LHCN-M2 (cell line): ENCODE results near the gene NEMF. TPM values are rescaled to one million over a fixed set of nuclear protein-coding genes. Genes with fewer than 3 reads are reported as not detected.
"Not testable (repeated sequence)": the region's sequence is repeated elsewhere in the genome, so short reads cannot be mapped to it uniquely, and the experiment has no call there.

Experiments
- DNase-seq: peaks from one replicate; pipeline ENCODE4 v3.0.0-alpha.2; 2012; ENCODE audit warnings: low read depth
- polyA plus RNA-seq: library from polyadenylated mRNA; unstranded; fragments of >200 nt; gene quantifications from one replicate; pipeline ENCODE4 v1.2.1, GENCODE V29; 2012; ENCODE audit warnings: missing spikeins
- total RNA-seq: library from RNA; depleted of rRNA; stranded (reverse); fragments of >200 nt; gene quantifications from 2 replicates; pipeline ENCODE4 v1.2.3, GENCODE V29; 2014; rRNA removed

Gene NEMF, protein sequence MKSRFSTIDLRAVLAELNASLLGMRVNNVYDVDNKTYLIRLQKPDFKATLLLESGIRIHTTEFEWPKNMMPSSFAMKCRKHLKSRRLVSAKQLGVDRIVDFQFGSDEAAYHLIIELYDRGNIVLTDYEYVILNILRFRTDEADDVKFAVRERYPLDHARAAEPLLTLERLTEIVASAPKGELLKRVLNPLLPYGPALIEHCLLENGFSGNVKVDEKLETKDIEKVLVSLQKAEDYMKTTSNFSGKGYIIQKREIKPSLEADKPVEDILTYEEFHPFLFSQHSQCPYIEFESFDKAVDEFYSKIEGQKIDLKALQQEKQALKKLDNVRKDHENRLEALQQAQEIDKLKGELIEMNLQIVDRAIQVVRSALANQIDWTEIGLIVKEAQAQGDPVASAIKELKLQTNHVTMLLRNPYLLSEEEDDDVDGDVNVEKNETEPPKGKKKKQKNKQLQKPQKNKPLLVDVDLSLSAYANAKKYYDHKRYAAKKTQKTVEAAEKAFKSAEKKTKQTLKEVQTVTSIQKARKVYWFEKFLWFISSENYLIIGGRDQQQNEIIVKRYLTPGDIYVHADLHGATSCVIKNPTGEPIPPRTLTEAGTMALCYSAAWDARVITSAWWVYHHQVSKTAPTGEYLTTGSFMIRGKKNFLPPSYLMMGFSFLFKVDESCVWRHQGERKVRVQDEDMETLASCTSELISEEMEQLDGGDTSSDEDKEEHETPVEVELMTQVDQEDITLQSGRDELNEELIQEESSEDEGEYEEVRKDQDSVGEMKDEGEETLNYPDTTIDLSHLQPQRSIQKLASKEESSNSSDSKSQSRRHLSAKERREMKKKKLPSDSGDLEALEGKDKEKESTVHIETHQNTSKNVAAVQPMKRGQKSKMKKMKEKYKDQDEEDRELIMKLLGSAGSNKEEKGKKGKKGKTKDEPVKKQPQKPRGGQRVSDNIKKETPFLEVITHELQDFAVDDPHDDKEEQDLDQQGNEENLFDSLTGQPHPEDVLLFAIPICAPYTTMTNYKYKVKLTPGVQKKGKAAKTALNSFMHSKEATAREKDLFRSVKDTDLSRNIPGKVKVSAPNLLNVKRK
- total RNA-seq: 37.3 and 49.0 TPM in 2 replicates
- polyA plus RNA-seq: 14.0 TPM

DNA sequence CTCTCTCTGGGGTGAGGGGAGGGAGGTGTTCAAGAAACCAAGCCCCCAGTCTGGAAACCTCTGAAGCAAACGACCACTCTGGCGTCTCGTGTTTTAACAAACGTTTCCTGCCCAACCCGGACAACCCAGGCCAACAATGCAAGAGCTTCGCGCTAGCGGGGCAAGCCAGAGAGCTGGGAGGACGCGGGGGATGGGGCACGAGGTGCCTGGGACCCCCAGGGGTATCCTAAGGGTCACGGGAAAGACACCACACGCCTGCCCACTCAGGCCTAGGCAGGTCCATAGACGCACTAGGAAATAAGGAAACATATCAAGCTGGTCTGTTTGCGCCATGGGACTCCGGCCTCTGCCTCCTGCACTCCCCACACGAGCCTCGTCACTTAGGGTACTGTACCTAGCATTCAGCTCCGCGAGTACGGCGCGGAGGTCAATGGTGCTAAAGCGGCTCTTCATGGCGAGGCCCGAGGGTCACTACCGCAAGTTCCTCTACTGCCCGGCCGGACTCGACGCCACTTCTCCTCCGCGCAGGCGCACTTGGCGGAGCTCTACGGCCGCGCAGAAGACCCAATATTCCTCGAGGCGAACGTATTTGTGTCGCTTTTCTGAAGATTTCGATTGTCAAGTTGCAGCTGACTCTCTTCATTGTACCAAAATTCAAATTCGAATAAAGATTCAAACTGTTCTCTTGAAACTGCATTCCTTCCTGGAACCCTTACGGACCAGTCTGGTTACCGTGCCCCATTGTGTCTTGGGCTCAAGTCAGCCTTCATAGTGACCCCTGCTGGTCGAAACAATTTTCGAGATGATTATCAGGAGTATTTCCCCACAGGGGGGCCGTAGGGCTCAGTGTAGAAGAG is at the start of gene NEMF:
NEMF (minus strand) TSS at position 488 of the 857 bp plus-strand sequence; CDS start at position 453, 35 bp downstream.
- DNase-seq: peak; percentile 90

DNA sequence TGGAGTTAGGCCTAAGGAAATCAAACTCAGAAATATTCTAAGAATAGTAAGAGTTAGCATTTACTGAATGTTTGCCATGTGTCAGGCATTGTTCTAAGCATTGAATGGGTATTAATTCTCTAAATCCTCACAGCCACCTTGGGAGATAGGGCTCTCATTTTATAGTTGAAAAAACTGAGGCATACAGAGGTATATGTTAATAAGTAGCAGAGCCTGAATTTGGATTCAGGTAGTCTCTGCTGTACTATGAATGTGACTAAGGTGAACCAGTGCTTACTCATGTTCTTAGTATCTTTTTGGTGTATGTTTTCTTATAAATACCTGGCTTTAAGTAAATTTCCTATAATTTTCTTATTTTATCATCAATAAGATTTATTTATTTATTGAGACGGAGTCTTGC is 48.4 kb upstream of the NEMF start:
- DNase-seq: no peak

DNA sequence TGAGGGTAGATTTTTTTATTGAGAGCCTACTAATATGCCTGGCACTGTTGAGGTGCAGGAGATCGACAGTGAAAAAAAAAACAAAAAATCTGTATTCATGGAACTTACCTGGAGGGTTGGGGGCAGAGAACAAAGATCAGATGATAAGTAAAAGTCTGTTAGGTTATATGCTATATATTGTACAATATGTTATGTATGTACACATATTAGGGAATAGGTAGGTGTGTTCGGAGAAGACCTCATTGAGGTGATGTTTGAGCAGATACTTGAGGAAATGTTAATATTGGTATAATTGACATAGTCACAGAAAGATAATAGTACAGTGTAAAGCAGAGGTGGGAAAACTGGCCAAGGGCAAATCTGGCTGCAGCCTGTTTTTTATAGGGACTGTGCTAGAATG is 45.9 kb upstream of the NEMF start:
- no peak for DNase-seq

DNA sequence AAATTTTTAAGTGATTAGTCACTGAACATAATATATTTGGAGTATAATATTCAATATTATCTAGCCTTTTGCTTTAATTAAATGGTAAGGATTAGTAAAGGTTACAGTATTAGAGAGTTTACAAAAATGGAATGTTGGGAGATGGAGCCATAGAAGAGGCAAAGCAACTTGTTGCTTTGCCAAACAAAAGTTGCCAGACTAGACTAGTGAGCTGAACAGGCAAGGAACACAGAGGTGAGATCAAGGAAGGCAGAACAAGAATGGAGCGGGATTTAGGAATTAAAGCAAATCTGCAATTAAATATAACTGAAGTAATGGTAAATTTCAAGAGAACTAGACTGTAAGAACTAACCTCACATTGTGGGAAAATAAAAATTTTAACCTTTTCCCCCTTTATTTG is 45.4 kb upstream of the NEMF start:
- DNase-seq: no peak

DNA sequence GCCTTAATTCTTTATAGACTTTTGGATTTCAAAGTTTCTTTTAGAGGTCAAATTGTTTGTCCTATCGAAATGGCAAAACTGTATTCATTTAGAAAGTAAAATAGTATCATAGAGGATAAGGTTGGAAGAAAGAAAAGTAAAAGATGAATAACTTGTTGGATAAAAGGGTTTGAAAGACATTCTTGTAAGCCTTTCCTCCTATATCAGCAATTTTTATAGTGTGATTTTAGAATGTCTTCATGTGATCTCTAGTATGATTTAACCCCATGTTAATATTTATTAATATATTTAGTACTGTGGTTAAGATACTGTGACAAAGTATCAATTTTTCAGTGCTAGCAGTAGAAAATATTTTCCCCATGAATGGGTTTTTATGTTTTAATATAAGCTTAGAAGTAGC is 44.8 kb upstream of the NEMF start:
- no peak for DNase-seq

DNA sequence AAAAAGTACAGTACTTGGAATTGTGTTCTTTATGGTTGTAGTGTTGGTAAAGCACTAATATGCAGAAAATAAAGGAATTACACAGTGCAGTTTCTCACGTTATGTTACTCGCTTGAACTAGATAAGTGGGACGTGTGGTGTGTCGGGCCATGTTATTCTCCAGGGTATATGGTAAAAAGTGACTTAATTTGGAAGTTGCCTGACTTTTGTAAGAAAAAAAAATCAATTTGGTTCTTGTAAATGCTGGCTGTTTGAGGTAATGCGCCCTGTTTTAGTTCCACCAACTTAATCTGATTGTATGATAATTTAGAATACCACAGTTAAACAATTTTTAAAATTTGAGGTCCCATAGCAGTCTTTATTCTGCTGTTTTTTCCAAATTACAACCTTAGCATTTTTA is 44.4 kb upstream of the NEMF start:
- peak; percentile 17 for DNase-seq

DNA sequence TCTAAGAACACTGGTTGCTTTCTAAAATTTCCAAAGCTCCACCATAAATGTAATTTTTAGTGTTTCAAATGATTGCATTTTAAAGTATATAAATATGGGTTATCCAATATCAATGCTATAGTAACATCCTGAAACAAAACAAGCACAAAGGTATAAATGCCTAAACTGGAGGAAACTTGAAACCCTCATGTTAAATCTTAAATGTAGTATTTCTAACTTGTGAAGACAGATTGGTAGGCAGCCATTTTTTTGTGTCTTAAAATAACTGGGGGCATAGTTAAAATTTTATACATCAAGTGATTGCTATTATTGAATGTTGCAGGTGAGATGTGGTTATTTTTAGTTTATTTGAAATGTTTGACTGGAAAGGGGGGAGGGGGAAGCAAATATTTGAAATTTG is 43.7 kb upstream of the NEMF start:
- DNase-seq: not testable (repeated sequence)

DNA sequence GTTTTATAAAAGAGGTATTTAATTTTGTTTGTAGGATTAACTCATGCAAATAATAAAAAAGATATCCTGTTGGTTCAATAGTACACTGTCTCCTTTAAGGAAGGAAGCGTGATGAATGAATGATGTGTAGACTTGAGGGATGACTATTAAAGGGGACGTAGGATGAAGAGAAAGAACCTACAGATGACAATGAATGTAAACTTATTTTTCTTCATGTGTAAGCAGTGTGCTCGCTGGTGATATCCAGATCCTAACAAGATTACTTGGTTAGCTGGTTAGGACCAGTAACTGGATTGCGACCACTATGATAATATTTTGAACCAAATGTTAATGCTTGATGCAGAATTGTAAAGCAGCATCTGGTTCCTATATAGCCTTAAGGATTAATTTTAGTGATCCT is 42.9 kb upstream of the NEMF start:
- peak; percentile 35 for DNase-seq

DNA sequence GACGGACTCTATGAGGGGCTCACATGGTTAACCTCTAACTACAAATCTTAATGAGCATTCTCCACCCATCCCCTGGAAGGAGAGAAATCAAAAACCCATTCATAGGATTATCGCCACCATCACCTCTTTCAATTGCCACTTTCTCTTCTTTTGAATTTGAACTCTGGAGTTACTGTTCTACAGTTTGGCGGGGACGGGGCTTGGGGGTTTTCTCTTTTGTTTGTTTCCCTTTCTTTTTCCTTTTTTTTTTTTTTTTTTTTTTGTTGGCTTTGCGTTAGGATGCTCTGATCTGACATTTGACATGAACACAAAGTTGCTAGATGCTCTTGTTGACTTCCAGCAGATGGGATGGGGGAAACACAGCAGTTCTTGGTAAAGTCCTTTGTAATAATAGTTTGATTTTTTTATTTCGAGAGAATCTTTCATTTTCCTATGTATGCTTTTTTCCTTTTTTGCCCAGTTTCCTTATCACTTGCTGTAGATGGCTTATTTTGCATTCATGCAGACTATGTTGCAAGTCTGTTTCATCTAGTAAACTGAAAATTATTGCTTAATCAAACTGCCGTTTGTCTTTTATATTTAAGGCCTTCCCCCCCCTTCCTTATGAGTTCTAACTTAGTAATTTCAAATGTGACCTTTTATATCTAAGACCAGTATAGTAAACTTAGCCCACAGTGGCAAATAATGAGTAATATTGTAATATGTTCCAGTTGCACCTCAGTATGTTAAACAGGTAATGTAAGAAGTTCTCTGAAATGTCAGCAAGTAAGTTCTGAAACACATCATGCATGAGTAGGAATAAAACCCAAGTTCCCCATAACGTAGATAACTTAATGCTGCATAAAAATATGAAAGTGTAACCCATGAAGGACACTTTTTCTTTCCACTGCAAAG is 41.9 kb upstream of the NEMF start:
- DNase-seq: not testable (repeated sequence)

DNA sequence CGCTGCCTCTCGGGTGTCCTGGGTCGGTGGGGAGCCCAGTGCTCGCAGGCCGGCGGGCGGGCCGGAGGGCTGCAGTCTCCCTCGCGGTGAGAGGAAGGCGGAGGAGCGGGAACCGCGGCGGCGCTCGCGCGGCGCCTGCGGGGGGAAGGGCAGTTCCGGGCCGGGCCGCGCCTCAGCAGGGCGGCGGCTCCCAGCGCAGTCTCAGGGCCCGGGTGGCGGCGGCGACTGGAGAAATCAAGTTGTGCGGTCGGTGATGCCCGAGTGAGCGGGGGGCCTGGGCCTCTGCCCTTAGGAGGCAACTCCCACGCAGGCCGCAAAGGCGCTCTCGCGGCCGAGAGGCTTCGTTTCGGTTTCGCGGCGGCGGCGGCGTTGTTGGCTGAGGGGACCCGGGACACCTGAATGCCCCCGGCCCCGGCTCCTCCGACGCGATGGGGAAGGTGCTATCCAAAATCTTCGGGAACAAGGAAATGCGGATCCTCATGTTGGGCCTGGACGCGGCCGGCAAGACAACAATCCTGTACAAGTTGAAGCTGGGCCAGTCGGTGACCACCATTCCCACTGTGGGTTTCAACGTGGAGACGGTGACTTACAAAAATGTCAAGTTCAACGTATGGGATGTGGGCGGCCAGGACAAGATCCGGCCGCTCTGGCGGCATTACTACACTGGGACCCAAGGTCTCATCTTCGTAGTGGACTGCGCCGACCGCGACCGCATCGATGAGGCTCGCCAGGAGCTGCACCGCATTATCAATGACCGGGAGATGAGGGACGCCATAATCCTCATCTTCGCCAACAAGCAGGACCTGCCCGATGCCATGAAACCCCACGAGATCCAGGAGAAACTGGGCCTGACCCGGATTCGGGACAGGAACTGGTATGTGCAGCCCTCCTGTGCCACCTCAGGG is 41.0 kb upstream of the NEMF start:
- peak; percentile 45 for DNase-seq

DNA sequence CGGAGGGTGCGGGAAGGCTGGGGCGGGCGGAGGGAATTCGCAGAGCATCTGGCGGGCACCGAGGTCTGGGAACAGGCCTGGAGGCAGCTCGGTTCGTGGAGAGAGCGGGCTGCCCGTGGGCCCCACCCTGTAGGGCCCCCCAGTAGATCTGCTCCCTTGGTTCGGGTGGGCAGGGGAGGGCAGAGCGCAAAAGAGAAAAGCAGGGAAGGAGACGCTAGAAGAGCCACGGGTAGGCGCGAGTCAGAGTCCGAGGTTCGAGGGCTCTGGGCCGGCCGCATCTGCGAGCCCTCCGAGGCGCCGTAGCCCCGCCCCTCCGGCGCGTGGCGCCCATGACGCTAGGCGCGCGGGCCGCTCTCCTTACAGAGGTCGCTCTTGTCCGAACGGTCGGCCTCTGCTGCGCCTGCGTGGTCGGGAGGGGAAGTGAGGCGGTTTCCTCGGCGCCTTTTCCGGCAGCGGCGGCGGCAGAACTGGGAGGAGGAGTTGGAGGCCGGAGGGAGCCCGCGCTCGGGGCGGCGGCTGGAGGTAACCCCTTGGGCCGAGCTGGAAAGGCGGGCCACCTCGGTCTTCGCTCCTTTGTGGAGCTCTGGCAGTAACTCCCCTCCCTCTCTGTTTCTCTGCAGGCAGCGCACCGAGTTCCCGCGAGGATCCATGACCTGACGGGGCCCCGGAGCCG is 40.2 kb upstream of the NEMF start, which contains the start of gene ARF6:
ARF6 (plus strand) TSS at position 447 of the 673 bp plus-strand sequence. CDS start 655 bp downstream, outside the sequence.
- peak; percentile 98 for DNase-seq

DNA sequence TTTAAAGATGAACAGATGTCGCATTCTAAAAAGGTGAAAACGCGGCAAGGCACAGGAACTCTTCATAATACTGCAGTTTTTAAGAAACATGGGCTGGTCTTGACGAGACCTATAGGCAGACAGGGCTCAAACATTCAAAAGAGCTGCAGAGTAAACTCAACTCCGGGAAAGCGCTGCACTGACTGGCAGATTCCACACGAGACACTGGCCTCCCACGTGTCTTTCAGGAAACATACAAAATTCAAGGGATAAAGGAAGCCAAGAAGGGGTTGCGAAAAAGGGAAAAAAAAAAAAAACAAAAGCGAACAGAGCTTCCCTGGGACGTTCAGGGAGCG is 39.7 kb upstream of the NEMF start:
- DNase-seq: peak; percentile 82

DNA sequence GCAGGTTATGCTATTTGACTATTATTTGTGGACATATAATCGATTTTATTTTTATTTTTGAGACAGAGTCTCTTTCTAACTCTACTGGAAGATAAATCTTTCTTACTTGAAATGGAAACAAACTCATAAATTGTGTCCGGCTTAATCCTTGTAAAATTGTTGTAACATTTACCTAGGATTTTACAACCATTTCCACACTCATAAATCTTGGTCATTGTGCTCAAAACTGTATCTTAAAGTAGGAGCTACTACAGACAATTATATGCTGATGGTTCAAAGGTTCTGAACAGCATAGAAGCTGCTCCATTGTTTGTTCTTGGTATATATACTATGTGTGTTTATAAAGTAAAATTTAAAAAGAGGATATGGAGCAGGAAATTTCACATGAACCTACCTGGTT is 35.7 kb upstream of the NEMF start:
- DNase-seq: no peak

DNA sequence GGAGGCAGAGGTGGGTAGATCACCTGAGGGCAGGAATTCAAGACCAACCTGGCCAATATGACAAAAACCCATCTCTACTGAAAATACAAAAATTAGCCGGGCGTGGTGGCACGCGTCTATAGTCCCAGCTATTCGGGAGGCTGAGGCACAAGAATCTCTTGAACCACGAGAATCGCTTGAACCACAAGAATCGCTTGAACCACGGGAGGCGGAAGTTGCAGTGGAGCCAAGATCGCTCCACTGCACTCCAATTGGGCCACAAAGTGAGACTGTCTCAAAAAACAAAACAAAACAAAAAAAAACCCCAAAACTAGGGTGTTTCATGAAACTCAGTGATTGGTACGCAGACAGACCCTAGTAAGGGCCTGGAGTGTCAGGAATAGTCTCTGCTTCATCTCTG is 33.9 kb upstream of the NEMF start:
- no peak for DNase-seq

DNA sequence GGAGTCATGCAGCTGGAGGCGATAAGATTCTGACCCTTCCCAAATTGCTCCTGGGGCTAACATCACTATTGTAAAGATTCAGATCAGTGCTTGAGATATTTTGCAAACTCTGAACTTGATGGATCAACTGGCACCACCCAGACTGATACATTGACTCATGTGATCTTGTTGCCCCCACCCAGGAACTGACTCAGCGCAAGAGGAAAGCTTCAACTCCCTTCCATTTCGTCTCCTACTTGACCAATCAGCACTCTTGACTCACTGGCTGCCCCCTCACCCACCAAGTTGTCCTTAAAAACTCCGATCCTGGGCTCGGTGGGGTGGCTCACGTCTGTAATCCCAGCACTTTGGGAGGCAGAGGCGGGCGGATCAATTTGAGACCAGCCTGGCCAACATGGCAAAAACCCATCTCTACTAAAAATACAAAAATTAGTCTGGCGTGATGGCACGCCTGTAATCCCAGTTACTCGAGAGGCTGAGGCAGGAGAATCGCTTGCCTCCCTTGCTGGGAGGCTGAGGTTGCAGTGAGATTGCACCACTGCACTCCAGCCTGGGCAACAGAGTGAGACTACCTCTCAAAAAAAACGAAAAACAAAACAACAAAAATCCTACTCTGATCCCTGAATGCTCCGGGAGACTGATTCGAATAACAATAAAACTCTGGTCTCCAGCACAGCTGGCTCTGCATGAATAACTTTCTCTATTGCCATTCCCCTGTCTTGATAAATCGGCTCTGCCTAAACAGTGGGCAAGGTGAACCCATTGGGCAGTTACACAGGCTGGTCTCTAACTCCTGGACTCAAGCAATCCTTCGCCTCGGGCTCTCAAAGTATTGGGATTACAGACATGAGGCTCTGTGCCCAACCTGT is 30.5 kb upstream of the NEMF start:
- no peak for DNase-seq

DNA sequence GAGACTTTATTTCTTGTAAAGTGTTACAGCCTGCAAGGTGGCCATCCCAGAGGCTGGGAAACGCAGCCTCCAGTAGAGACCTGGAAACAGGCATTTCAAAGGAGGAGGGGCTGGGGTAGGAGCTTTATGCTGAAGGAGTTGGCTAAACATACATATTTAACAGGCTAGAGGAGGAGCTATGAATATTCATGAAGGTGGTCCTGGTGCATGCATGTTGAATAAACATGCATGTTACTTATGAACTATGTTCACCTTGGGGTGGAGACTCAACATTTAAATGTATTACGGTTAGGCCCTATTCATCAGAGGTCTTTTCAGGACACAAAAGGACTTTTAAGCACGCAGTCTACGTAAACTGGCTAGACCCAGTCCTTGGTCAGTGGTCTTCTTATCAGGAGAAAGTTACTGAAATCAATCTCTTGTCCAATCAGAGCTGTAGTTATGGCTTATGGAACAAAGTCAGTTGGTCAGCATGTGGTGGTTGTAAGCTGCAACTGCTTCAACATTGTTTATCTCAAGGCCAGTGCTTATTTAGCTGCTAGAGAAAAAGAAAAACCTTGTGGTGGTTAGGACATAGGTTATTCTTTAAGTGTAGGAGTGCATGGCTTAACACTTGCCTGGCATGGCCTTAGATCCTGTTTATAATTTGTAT is 28.9 kb upstream of the NEMF start:
- no peak for DNase-seq
